ENCODE data around the gene FAM200A. TPM values are rescaled to one million over a fixed set of nuclear protein-coding genes. Genes with fewer than 3 reads are reported as not detected.

The FAM200A gene
- total and polyA plus RNA-seq, 2 of the 8 experiments (the other 6 are each of a cell fraction or from before 2014, with no cell fraction given) = 4.3 to 7.5 TPM

GRCh38 chr7:99514050-99514449 is 37.9 kb downstream of the FAM200A start:
- Histone ChIP-seq H2AFZ (ENCODE audit: low read length) (no peak overlapping the region), H3K36me3 (ENCODE audit: control insufficient read depth in 2 of 4, insufficient read depth in 4 of 4, low read length in 3 of 4) (peaks cover 6 to 28% (median 14%) of the 10 kb centered on the region in 4 experiments; a peak in 7 of 8 replicates), H4K5ac (ENCODE audit: insufficient read length, low read depth, low read length) (no peak overlapping the region), H2BK15ac (ENCODE audit: low read length) (no peak overlapping the region), H2BK12ac (ENCODE audit: low read depth, low read length) (no peak overlapping the region), H2BK5ac (ENCODE audit: low read depth, low read length) (no peak overlapping the region), H4K20me1 (replicated peaks in 1 of 2; ENCODE audit: control insufficient read depth in 1 of 2, insufficient read depth in 2 of 2, low read length in 2 of 2) (peaks cover 0 to 4% of the 10 kb centered on the region in 2 experiments), H4K8ac (ENCODE audit: extremely low read depth, insufficient read depth, low read length) (no peak overlapping the region), H3K23me2 (ENCODE audit: low read depth, low read length) (no peaks in the 10 kb centered on the region), H3K4me3 (ENCODE audit: extremely low read depth in 1 of 4, insufficient read depth in 2 of 4, low read depth in 3 of 4, low read length in 4 of 4) (no peak overlapping the region), H3K27ac (ENCODE audit: low read depth, low read length) (no peak overlapping the region), H3K9me3 (ENCODE audit: insufficient read depth in 2 of 2, low read depth in 1 of 2, low read length in 1 of 2) (no peaks in the 10 kb centered on the region), H3K4ac (replicated peaks; ENCODE audit: insufficient read length, low read depth, low read length) (no peak overlapping the region), H3K23ac (ENCODE audit: insufficient read length) (no peak overlapping the region), H3K9ac (replicated peaks in 1 of 4; ENCODE audit: extremely low read depth in 1 of 4, low read depth in 3 of 4, low read length in 3 of 4) (no peak overlapping the region), H4K91ac (replicated peaks; ENCODE audit: insufficient read length, low read length) (no peak overlapping the region), H3K4me1 (replicated peaks in 1 of 4; ENCODE audit: control insufficient read depth in 3 of 4, insufficient read depth in 4 of 4, low read length in 3 of 4) (no peaks in the 10 kb centered on the region), H3K27me3 (replicated peaks in 1 of 4; ENCODE audit: control insufficient read depth in 3 of 4, extremely low read depth in 1 of 4, insufficient read depth in 3 of 4, low read length in 3 of 4) (no peaks in the 10 kb centered on the region), H3K4me2 (ENCODE audit: insufficient read depth in 1 of 2, low read depth in 2 of 2, low read length in 2 of 2) (no peak overlapping the region), H3K56ac (replicated peaks; ENCODE audit: insufficient read length, low read depth, low read length) (no peak overlapping the region), H2AK5ac (ENCODE audit: low read depth, low read length) (no peak overlapping the region), H3K79me1 (ENCODE audit: low read depth, low read length) (no peaks in the 10 kb centered on the region), H2BK20ac (ENCODE audit: low read length) (no peak overlapping the region), H2BK120ac (replicated peaks; ENCODE audit: low read depth, low read length) (no peak overlapping the region), H3K14ac (ENCODE audit: insufficient read length) (no peak overlapping the region), H3K18ac (ENCODE audit: extremely low read depth, low read length) (no peak overlapping the region), H3K79me2 (ENCODE audit: control insufficient read depth in 1 of 2, insufficient read depth in 2 of 2, low read length in 2 of 2) (peaks cover 0 to 8% of the 10 kb centered on the region in 2 experiments; a peak in 2 of 4 replicates)
- FAIRE-seq (no peak), DNase-seq (ENCODE audit: low read depth in 1 of 2, low spot score in 2 of 2) (no peak)
- ChIA-PET CTCF (ENCODE audit: partially characterized antibody) (interaction anchor here (1.4 to 4.3 kb wide), 2 partner anchors 11 to 108 kb away, joined by 3 to 24 read pairs; no protein-coding TSS in a partner anchor), POLR2A (ENCODE audit: partially characterized antibody) (interaction anchor here (1.2 to 2.9 kb wide), 2 partner anchors 12 to 102 kb away, joined by 4 to 10 read pairs; partner anchors contain the start of gene ZSCAN25)
- WGBS, 2 experiments (ENCODE audit: extremely low coverage in 1 of 2, insufficient coverage in 1 of 2, insufficient read length in 1 of 2, insufficient replicate concordance in 2 of 2, low coverage in 1 of 2, low lambda C conversion rate in 2 of 2, missing lambda C conversion rate in 1 of 2) = 95% methylated on average over 1 of the region's 1 CpG; no CpG with 5 or more reads in 1 of the 2 experiments
- no peak for TF ChIP-seq TBP (IDR thresholded peaks at IDR 0.05; ENCODE audit: low read depth, low read length)

All from H1 (cell line).